Measurements from ENCODE around the gene STX16.

DNA sequence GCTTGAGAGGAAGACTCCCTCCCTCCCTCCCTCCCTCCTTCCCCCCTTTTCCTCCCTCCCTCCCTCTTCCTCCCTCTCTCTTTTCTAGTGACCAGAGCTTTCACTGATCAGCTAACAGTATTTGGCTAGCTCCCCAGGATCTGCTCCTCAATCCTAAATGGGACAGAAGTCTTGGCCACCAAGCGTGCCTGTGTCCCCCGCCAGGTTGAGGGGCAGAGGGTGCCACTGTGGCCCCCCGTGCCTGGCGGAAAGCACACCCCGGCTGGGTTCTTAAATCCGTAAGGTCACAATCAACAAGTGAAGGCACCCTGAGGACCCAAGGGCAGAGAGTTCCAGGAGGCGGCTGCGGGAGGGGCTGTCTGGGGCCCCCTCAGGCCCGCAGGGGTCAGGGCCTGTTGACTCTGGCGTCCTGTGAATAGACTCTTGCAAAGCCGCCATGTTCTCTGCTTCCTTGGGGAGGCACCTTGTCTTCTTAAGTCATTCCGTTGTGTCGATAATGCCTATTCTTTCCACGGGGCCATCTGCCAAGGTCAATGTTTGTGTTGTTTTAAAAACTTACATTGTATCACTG lies 38.9 kb upstream of the STX16 start:
- TF ChIP-seq, protein P1, sequence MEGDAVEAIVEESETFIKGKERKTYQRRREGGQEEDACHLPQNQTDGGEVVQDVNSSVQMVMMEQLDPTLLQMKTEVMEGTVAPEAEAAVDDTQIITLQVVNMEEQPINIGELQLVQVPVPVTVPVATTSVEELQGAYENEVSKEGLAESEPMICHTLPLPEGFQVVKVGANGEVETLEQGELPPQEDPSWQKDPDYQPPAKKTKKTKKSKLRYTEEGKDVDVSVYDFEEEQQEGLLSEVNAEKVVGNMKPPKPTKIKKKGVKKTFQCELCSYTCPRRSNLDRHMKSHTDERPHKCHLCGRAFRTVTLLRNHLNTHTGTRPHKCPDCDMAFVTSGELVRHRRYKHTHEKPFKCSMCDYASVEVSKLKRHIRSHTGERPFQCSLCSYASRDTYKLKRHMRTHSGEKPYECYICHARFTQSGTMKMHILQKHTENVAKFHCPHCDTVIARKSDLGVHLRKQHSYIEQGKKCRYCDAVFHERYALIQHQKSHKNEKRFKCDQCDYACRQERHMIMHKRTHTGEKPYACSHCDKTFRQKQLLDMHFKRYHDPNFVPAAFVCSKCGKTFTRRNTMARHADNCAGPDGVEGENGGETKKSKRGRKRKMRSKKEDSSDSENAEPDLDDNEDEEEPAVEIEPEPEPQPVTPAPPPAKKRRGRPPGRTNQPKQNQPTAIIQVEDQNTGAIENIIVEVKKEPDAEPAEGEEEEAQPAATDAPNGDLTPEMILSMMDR (IDR thresholded peaks at IDR 0.05): no peak
- TF ChIP-seq POLR2AphosphoS5 (IDR thresholded peaks at IDR 0.05; ENCODE audit: low read depth, low read length) (no peak), TCF7L2 (IDR thresholded peaks at IDR 0.05; ENCODE audit: low read depth, low read length) (no peak)
